HEK293 (cell line): ENCODE results near the gene DEPDC5.

ENCODE experiments used
- BCL11A ChIP-seq: fragments of 450-650 bp; formaldehyde crosslinking; IDR thresholded peaks from 2 replicates; pipeline ENCODE4 v1.5.1; 2016; ENCODE audit warnings: low read depth, missing biosample characterization, missing genetic modification characterization
- EGR2 ChIP-seq: fragments of 450-650 bp; formaldehyde crosslinking; IDR thresholded peaks from 2 replicates; pipeline ENCODE4 v1.5.1; 2016; ENCODE audit warnings: low read depth, missing biosample characterization, missing genetic modification characterization
- HOXC10 ChIP-seq: sonication (generic); formaldehyde crosslinking; IDR thresholded peaks from 2 replicates; pipeline ENCODE4 v1.8.1; 2023; ENCODE audit warnings: mild to moderate bottlenecking, missing genetic modification reagents
- MYNN ChIP-seq: fragments of 450-650 bp; formaldehyde crosslinking; IDR thresholded peaks from 2 replicates; pipeline ENCODE4 v1.5.1; 2016; ENCODE audit warnings: missing biosample characterization, missing genetic modification characterization, borderline replicate concordance
- PRDM2 ChIP-seq: fragments of 450-650 bp; formaldehyde crosslinking; IDR thresholded peaks from 2 replicates; pipeline ENCODE4 v1.5.1; 2016; ENCODE audit warnings: missing biosample characterization, missing genetic modification characterization, borderline replicate concordance
- REST ChIP-seq: fragments of 450-650 bp; formaldehyde crosslinking; IDR thresholded peaks from 2 replicates; pipeline ENCODE4 v1.5.1; 2016; ENCODE audit warnings: missing biosample characterization, missing genetic modification characterization
- ZBTB17 ChIP-seq: fragments of 450-650 bp; formaldehyde crosslinking; IDR thresholded peaks from 2 replicates; pipeline ENCODE4 v1.5.1; 2016; ENCODE audit warnings: missing biosample characterization, missing genetic modification characterization
- ZBTB6 ChIP-seq: fragments of 450-650 bp; formaldehyde crosslinking; IDR thresholded peaks from 2 replicates; pipeline ENCODE4 v1.5.1; 2017; ENCODE audit warnings: missing biosample characterization, missing genetic modification characterization
- ZNF114 ChIP-seq: fragments of 450-650 bp; formaldehyde crosslinking; IDR thresholded peaks from 2 replicates; pipeline ENCODE4 v1.5.0; 2017; ENCODE audit warnings: missing biosample characterization, missing genetic modification characterization
- ZNF138 ChIP-seq: fragments of 450-650 bp; formaldehyde crosslinking; IDR thresholded peaks from 2 replicates; pipeline ENCODE4 v1.5.1; 2016; ENCODE audit warnings: missing biosample characterization, missing genetic modification characterization, borderline replicate concordance
- ZNF23 ChIP-seq: fragments of 450-650 bp; formaldehyde crosslinking; IDR thresholded peaks from 2 replicates; pipeline ENCODE4 v1.5.1; 2016; ENCODE audit warnings: missing biosample characterization, missing genetic modification characterization, borderline replicate concordance
- ZNF302 ChIP-seq: fragments of 450-650 bp; formaldehyde crosslinking; IDR thresholded peaks from 2 replicates; pipeline ENCODE4 v1.5.1; 2016; ENCODE audit warnings: missing biosample characterization, missing genetic modification characterization, low read depth
- ZNF416 ChIP-seq: fragments of 450-650 bp; formaldehyde crosslinking; IDR thresholded peaks from 2 replicates; pipeline ENCODE4 v1.5.1; 2016; ENCODE audit warnings: missing biosample characterization, missing genetic modification characterization
- ZNF530 ChIP-seq: fragments of 450-650 bp; formaldehyde crosslinking; IDR thresholded peaks from 2 replicates; pipeline ENCODE4 v1.5.1; 2016; ENCODE audit warnings: low read depth, missing biosample characterization, missing genetic modification characterization
- ZNF555 ChIP-seq: fragments of 450-650 bp; formaldehyde crosslinking; conservative IDR thresholded peaks from 2 replicates; pipeline ENCODE4 v1.5.1; 2017; ENCODE audit warnings: missing biosample characterization, mild to moderate bottlenecking, missing genetic modification characterization, inconsistent platforms
- ZNF76 ChIP-seq: fragments of 450-650 bp; formaldehyde crosslinking; IDR thresholded peaks from 2 replicates; pipeline ENCODE4; 2016; ENCODE audit warnings: low read depth, missing biosample characterization, missing genetic modification characterization, borderline replicate concordance
- ZNF791 ChIP-seq: fragments of 450-650 bp; formaldehyde crosslinking; IDR thresholded peaks from 2 replicates; pipeline ENCODE4 v1.5.1; 2016; ENCODE audit warnings: missing biosample characterization, missing genetic modification characterization
- ZNF843 ChIP-seq: fragments of 450-650 bp; formaldehyde crosslinking; IDR thresholded peaks from 2 replicates; pipeline ENCODE4 v1.5.1; 2016; ENCODE audit warnings: missing biosample characterization, missing genetic modification characterization
- ZSCAN18 ChIP-seq: fragments of 450-650 bp; formaldehyde crosslinking; IDR thresholded peaks from 2 replicates; pipeline ENCODE4 v1.5.1; 2016; ENCODE audit warnings: missing biosample characterization, missing genetic modification characterization
- TF ChIP-seq, protein P1 (sequence below): fragments of 450-650 bp; IDR thresholded peaks from 2 replicates; pipeline ENCODE4 v1.5.1; 2018; ENCODE audit warnings: missing biosample characterization, missing genetic modification characterization
- TF ChIP-seq, protein P2 (sequence below): fragments of 450-650 bp; formaldehyde crosslinking; IDR thresholded peaks from 2 replicates; pipeline ENCODE4 v1.5.1; 2017; ENCODE audit warnings: missing biosample characterization, missing genetic modification characterization
- TF ChIP-seq, protein P3 (sequence below): IDR thresholded peaks from 2 replicates; pipeline ENCODE4 v1.6.1; 2011; ENCODE audit warnings: mild to moderate bottlenecking, low read depth, low read length, borderline replicate concordance

Gene DEPDC5

GRCh38 chr22:31753634-31754501 is at the start of gene DEPDC5 (continued):
- TF ChIP-seq, protein P1, sequence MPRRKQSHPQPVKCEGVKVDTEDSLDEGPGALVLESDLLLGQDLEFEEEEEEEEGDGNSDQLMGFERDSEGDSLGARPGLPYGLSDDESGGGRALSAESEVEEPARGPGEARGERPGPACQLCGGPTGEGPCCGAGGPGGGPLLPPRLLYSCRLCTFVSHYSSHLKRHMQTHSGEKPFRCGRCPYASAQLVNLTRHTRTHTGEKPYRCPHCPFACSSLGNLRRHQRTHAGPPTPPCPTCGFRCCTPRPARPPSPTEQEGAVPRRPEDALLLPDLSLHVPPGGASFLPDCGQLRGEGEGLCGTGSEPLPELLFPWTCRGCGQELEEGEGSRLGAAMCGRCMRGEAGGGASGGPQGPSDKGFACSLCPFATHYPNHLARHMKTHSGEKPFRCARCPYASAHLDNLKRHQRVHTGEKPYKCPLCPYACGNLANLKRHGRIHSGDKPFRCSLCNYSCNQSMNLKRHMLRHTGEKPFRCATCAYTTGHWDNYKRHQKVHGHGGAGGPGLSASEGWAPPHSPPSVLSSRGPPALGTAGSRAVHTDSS = no peak
- peak; percentile 65; the same call in 1 of the 2 replicates for TF ChIP-seq ZBTB17 (tag by site-specific recombination)
- no peak for TF ChIP-seq ZNF791
- TF ChIP-seq MYNN (tag by site-specific recombination) = no peak
- peak; percentile 82 for TF ChIP-seq ZNF76
- TF ChIP-seq ZBTB6 (tag by site-specific recombination) = peak; percentile 79; the same call in 1 of the 2 replicates
- no peak for TF ChIP-seq ZNF416 (tag by site-specific recombination)
- TF ChIP-seq HOXC10 = no peak
- no peak for TF ChIP-seq ZNF530
- TF ChIP-seq ZNF555 (tag by site-specific recombination) = no peak
- TF ChIP-seq, protein P2, sequence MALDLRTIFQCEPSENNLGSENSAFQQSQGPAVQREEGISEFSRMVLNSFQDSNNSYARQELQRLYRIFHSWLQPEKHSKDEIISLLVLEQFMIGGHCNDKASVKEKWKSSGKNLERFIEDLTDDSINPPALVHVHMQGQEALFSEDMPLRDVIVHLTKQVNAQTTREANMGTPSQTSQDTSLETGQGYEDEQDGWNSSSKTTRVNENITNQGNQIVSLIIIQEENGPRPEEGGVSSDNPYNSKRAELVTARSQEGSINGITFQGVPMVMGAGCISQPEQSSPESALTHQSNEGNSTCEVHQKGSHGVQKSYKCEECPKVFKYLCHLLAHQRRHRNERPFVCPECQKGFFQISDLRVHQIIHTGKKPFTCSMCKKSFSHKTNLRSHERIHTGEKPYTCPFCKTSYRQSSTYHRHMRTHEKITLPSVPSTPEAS (tag by site-specific recombination) = 0 out of 2 replicates have a peak, but pooled peaks have one; percentile 10
- TF ChIP-seq PRDM2 = no peak
- TF ChIP-seq BCL11A (tag by site-specific recombination) = no peak
- TF ChIP-seq ZNF114 = no peak
- no peak for TF ChIP-seq ZNF138 (tag by site-specific recombination)
- TF ChIP-seq ZNF23 (tag by site-specific recombination) = no peak
- TF ChIP-seq, protein P3, sequence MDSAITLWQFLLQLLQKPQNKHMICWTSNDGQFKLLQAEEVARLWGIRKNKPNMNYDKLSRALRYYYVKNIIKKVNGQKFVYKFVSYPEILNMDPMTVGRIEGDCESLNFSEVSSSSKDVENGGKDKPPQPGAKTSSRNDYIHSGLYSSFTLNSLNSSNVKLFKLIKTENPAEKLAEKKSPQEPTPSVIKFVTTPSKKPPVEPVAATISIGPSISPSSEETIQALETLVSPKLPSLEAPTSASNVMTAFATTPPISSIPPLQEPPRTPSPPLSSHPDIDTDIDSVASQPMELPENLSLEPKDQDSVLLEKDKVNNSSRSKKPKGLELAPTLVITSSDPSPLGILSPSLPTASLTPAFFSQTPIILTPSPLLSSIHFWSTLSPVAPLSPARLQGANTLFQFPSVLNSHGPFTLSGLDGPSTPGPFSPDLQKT = no peak
- no peak; the same call in 1 of the 2 replicates for TF ChIP-seq ZSCAN18 (tag by site-specific recombination)
- TF ChIP-seq ZNF302 (tag by site-specific recombination) = no peak
- no peak for TF ChIP-seq ZNF843 (tag by site-specific recombination)
- peak; percentile 93 for TF ChIP-seq EGR2
- TF ChIP-seq REST = no peak
